ENCODE data around the gene FZD7.
A peak's percentile ranks its signal among the peaks of the same experiment; 100 is the strongest.

Gene FZD7

DNA sequence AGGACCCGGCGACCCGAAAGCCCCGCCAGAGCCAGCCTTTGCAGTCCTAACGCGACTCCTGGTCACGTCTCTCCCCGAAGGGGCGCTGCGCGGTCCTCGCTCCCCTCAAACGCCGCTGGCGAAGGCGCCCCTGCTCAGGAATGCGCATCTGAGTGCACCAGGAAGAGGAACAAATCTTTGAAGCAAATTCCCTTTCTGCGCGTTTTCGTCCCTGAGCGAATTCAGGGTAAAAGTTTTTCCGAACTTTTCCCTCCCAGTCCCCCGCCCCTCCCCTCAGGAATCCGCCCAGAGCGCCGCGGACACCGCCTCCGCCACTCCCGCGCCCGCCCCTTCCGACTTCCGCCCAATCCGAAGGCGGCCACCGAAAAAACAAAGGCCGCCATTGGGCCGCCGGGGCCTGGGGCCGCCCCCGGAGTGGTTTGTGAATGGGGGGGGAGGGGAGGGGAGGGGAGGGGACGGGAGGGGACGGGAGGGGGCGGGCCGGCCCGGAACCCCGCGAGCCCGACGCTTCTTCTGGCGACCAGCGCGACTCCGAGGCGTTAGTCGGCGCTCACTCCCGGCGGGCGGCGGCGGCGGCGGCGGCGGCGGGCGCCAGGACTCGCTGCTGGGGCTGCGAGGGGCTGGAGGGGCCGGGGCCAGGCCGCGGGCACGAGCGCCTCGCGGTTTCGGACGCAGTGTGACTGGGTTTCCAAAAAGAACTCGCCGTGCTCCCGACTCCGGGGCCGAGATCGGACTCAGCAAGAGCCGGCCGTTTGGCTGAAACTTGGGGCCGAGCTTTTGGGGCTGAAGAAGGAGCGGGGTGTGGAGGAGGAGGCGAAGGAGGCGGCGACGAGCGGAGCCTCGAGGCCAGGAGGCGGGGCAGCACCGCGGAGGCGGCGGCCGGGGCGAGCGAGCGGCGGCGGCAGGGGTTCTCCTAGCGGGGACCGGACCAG, at the start of gene FZD7:
Gene FZD7, plus strand, starts transcription at position 539 of the 932 bp plus-strand sequence. CDS start 793 bp downstream, outside the sequence.
- DNase-seq, result peak; percentile 87

DNA sequence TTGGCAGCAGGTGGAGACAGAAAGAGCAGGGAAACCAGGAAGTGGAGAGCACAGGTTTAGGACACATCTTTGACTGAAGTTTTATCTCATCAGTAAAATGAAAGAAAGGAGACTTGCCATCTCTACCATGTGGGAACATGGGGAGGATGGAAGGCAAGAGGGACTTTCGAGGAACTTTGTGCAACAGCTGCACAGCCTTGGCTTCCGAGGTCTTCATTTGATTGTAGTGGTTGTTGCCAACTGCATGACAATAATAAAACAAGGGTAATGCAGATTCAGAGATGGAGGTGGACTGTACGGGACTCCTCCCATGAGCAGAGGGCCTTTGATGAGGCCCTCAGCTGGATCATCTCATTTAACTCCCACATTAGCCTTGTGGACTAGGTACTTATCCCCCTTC, 49.3 kb upstream of the FZD7 start:
- no peak for DNase-seq

DNA sequence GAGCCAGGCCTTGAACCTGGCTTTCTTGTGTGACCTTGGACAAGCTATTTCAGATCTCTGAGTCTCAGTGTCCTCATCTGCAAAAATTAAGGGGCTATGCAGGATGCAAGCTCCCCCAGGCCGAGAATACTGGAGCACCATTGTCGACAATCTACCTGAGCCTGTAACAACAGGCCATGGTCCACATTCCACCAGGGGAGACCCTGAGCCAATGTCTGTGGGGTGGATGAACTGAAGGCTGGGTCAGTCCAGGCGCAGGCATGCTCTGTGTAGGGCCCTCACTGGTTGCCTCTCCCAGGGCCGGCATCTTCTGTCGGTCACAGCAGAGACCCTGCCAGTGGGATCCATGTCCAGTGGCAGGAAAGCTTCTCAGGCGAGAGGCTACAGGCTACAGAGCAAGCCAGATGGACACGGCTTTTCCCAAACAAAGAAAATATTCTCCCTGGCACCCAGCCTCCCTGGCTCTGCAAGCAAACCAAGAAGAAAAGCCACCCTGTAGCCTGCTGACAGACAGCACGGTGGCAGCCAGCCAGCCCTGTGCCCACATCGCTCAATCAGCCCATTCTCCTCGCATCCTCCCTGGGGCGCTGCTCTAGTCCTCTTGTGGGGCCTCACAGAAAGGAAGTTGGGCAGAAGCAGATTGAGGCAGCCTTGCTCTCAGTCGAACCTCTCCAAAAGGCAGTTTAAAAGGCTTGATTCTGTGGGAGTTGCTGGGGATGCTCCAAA, 48.7 kb upstream of the FZD7 start:
- no peak for DNase-seq

DNA sequence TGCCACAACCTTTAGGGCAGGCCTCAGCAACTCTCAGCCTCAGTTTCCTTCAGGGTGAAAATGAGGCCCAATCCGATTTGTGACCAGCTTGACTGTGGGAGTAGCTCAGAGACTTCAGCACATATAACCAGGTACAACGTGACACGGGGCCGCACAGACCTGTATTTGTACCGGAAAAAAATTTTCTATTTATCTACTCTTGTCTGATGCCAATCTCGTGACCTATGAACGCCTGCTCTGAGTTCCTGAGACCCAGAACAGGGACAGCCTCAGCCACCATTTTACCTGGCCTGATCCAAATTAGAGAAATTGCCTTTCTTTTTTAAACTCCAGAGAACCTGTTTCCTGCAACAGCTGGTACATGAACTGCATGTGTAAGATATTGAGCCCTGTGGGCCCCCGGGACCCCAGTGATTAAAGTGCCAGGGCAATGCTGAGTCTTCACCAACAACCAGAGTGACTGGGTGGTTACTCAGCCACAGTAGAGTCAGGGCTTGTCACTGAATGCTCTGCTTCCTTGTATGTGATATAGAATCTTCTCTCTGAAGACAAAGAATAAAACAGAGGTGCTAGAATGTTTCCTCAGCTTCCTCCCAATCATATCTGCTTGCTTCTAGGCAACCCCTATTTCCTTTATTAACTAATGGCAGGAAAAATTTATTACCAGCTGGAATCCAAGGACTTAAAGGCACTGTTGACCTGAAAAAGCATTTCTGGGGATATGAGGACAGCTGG, 47.8 kb upstream of the FZD7 start:
- DNase-seq, result no peak

DNA sequence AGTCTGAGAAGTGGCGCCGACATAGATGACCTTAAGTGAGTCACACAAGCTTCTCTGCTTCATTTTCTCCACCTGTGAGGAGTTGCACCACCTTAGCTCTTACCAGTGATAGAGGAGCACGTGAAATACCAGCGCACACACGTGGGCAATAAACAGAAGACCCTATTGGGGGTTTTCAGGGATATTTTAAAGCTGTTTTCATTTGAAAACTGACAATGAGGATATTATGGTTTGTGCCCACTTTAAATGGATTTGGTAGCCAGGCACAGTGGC, 47.3 kb upstream of the FZD7 start:
- DNase-seq, result no peak

DNA sequence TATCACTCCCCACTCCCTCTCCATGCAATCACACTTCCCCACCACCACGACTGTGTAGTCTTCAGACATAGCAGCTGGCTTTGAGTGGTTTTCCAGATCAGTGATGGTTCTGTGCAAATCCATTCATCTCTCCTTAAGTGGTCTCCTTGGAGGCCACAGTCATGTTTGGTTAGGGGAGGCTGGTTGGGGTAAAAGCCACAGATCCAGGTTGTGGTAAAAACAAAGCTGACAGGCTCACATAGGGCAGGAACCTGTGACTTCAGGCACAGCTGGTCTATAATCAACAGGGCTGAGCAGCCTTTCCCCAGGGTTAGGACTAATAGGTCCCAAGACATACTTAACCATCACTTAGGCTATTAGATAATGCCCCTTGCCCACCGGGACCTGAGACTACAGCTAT, 46.2 kb upstream of the FZD7 start:
- DNase-seq, result no peak

DNA sequence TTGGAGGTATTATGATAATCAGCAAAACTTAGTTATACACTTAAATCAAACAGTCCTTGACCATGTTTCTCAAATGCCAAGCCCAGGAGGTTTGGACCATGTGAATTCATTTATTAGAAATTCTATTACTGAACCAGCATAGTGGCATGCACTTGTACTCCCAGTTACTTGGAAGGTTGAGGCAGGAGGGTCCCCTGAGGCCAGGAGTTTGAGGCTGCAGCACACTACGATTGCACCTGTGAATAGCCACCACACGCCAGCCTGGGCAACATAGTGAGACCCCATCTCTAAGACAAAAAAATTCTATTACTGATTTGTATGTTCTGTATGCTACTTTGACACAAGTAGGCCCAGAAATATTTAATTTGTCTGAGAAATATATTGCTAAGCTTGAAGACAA, 43.6 kb upstream of the FZD7 start:
- DNase-seq, result no peak

DNA sequence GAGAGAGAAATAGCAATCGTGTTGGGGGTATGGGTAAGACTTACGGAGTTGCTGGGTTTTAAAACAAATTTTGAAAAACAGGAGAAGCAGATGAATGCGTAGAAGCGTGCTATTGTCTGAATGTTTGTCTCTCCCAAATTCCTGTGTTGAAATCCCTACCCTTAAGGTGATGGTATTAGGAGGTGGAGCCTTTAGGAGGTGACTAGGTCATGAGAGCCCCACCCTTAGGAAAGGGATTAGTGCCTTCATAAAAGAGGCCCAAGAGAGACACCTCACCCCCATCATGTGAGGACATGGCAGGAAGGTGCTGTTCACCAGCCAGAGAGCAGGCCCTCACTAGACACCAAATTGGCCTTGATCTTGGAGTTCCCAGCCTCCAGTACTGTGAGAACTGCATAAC, 40.7 kb upstream of the FZD7 start:
- DNase-seq, result no peak

DNA sequence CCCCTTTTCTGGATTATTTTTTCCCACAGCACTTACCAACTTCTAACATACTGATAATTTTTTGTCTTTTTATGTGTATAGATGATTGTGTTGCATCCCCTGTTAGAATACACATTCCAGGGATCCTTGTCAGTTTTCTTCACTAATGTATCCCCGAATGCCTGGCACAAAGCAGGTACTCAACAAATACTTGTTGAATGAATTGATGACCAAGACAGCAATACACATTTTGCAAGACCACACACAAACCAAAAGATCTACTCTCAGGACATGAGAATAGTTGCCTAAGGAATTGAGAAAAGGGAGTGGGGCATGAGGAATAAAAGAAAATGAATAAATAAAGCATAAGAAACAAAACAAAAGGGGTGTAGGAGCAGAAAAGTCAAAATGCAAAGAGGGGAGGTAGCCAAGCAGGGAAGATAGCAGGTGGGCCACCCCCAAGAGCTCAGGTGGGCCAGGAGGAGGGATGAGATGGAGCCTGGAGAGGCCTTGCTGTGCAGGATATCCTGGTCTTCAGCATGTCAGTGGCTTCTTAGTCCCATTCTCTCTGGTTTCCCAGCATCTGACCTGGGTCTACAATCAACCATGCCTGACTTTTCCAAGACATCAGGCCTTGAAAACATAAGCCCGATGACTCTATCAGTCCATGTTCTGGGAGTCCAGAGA, 38.5 kb upstream of the FZD7 start:
- no peak for DNase-seq

DNA sequence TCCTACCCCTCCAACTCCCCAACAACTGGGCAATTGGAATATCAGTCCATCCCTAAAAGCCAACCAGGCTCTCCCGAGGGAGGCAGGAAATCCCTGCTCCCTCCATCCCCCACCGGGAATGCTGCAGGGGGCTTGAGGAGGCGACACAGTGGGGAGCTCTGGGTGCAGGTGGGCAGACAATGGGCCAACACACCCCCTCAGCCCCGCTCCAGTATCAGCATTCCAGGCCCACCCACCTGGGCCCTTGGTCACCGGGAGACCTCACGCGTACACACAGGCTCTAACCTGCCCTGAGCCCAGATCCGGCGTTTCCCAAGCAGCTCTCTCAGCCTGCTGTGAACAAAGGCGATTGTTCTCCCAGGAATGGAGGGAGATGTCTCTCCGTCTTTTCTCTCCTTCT, 37.6 kb upstream of the FZD7 start:
- no peak for DNase-seq

DNA sequence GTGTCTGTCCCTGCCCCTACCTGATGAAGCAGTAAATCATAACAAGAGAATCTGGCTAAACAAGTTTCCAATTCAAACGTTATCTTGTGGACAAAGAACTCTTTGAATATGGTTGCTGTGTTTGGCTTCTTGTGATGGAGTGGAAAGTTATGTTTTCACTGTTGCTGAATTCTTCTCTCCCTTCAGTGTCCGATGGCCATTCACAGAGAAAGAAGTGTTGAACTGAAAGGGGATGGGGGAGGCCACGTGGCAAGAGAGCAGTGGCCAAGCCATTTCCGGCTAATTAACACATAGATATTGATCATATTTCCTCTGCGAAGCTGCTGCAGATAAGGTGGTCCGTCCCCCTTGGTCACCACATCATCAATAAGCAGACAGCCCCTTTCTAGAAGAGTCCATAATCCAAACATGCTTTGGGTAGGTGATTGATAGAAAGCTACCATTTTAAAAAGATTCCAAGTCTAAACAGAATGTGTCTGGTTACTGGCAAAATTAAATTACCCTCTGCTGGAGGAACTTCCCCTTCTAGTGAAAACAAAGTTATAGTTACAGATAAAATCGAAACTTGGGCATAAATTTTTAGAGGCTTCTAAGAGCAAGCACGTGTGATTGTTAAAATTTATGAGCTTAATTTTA, 36.9 kb upstream of the FZD7 start:
- no peak for DNase-seq

DNA sequence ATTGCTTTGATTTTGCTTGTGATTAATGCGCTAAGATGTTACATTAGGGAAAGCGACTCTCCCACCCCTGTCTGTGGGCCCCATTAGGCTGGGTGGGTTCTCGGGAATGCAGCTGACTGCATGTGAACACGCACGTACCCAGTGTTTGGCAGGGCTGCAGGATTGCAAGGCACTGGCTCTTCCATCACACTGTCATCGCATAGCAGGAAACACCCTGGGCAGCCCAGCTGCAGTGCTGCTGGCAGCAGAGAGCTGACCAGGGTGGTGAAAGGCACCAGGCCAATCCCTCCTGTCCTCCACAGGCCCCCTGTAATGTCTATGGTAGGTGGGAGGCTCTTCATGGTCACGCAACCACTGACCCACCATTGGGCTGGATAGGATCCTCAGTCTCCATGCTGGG, 34.4 kb upstream of the FZD7 start:
- DNase-seq, result no peak

DNA sequence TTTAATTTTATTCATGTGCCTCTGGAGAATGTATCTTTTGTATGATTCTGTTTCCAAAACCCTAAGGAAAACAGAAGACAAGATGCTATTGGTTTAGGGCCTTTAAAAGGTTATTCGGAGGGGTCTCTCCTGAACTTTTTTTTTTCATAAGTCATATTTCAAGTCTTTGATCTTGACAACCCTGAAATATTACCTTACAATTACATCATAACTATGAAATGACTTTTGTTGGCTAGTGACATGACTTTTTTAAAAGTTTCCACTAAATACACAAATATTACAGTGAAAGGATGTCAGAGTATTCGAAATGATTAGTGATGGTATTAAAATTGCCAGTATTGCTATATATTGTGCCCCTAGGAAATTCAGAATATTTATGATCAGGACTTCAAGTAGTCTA, 31.8 kb upstream of the FZD7 start:
- DNase-seq, result no peak

DNA sequence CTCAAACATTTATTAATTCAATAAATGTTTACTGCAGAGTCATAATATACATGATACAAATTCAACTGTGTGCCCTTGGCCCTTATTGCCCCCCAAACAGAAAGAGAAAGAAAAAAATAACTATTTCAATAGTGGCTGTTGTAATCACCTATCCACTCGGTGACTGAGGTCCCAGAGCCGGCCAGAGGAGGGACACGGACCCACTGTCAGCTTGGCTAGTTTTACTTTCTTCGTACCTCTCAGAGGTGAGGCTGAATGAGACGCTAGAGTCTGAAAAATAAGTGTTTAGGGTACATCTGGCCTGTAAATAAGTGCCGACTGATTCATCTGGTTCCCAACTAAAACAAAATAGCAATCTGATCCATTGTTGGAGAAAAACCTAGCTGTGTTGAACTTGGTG, 31.3 kb upstream of the FZD7 start:
- DNase-seq, result no peak

DNA sequence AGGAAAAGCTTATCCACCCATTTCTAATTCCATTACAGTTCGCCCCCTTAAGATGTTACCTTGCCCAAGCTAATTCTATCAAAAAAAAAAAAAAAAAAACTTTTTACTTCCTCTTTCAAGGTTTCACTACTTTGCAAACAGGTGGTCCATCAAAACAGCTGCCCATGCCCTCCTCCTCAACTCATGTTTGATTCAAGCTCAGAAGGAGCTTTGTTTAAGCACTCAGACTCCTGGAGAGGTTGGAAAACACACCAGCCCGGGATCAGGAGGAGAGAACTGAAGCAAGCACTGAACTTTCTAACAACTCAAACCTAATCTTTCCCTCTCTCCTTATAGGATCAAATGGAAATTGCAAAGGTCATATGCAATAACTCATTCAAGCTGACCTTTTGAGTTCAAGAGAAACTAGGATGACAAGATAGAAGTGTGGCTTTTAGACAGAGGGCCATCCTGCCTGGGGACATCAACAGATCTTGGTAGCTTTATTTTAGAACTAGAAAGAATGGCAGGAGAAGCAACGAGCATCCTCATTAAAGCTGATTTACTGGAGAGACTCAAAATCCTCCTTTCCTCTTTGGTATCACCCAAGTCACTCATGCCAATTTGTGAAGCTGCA, 28.3 kb upstream of the FZD7 start:
- DNase-seq, result no peak

DNA sequence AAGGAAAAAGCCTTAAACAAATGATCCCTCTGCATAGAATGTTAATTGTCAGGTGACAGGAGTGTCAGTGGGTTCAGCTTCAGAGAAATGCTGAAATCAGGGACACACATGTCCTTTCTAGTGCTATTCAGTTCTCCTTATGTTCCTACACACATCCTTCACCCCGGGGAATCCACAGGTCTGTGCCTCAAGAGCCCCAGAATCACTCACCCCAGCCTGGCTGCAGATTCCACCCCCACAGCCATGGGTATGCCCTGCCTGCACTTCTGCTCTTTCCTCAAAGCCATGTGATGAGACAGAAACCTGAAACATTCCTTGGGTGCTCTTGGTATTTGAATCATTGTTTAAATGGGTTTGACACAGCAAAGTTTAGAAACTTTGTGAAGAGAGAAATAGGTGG, 27.4 kb upstream of the FZD7 start:
- no peak for DNase-seq

DNA sequence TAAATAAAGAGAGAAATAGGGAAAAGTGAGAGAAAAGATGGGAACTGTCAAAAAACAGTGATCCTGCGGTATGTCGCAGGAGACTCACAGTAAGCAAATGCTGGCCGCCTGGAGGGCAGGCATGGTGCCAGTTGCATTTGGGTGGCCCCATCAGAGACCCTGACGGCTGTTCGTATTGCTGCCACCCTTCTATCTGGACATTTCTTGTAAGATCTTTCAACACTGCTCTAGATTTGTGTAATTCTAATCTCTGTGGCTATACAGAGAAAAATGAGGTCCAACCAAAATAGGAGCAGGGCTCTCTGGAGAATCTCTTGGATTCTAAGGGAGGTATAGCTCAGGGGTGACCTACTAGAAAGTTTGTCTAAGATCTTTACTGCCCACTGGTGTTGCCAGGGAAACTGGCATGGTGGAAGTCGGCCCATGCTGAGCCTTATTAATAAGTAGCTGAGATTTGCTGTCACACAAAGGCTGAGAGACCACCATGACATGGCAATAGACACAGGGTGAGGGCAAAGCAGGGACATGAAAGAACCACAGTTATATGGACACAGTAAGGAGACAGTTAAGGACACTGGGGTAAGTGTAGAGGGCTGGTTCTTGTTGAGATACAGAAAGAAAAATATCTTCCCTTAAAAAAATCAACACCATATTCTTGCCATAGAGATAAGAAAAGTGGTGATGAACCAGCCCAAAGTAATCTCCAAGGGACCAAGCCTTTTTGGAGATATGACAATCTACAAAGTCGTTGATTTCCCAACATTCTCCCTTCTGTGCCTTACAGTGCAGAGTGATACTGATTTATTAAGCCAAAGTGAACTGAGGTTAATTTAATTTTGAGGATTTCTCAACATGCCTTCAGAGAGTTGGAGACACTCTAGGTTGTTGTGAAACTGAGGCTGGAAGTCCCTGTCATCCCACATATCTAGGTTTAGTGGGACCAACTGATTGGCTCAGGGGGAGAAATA, 26.4 kb upstream of the FZD7 start:
- DNase-seq, result no peak

DNA sequence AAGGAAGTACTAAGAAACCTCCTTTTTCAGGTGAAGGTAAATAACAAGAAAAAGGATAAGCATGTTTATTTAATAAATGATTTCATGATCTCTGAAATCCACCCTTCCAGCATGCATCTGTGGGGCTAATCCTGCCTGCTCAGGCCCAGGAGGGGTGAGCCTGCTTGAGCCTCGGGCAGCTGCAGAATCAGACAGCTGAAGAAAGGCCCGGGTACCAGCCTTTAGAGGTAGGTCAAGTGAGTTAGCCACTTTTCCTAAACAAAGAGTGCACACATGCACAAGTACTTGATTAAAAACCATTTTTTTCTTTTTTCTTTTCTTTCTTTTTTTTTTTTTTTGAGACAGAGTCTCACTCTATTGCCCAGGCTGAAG, 25.7 kb upstream of the FZD7 start:
- no peak for DNase-seq

DNA sequence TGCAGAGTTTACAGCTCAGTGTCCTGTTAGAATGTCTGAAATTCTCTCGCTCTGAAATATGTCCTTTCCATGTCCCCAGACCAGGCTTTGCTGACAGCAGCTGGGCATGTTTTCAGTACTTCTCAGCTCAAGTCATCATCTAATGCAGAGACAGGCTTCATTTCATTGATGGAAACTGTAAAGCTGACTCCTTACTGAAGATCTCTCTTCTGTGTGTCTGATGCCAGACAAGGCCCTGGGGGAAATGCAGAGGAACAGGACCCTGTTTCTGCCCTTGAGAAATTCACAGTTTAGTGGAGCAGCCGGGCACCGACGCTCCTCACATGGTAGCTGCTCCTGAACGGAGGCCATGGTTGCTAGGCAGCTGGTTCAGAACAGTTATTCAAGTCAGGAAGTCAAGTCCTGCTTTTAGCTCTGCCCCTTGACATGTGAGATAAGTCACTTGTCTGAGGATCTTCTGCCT, 24.6 kb upstream of the FZD7 start:
- no peak for DNase-seq

DNA sequence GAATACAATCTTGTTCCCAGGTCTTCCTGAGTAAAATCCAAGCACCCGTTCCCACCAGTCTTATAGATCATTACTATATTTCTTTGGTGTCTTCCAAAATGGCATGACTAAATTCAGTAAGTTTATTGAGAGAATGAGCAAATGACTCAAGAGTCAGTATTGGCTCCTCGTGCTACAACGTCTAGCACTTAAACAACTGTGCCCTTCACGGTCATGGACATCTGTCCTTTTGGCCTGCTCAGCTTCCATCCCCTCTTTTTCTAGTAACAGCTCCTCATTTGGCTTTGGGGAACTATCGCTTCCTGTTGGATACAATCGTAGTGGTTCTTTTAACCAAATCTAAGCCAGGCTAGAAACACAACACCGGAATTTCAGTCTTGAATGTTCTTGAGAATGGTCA, 24.1 kb upstream of the FZD7 start:
- no peak for DNase-seq

DNA sequence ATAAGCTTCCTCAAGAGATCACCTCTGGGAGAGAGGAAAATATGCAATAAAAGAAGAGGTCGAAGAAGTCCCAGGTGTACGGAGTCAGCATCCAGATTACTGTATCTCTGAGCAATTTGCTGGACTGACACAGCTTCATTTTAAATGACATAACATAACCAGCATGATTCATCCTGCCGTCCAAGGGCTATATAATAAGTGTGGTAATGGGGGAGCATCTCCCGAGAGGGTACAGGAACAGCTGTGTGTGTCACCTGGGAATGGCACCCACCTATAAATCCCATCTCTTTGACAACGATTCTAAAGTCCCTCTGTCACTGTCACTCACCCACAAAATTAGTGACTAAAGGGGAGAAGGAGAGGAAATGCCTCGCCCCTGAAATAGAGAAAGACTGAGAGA, 19.3 kb upstream of the FZD7 start:
- DNase-seq, result no peak
